SK-N-SH treated with all-trans-retinoic acid at 6 μM for 48 hours (cell line): ENCODE results near the gene ARPC1B.

Source experiments
- ATAC-seq: fragments of 200-7000 bp; cut with Tn5 transposase; 3 replicates; pipeline ENCODE4 v1.9.1; 2020; ENCODE audit warnings: mild to moderate bottlenecking, moderate library complexity
- ARNTL ChIP-seq: fragments of 450-650 bp; formaldehyde crosslinking; IDR thresholded peaks from 2 replicates; pipeline ENCODE4 v1.5.0; 2020; ENCODE audit warnings: low read depth, mild to moderate bottlenecking, moderate library complexity, borderline replicate concordance
- BACH2 ChIP-seq: fragments of 250-450 bp; sonication (Bioruptor Pico); IDR thresholded peaks from 2 replicates; pipeline ENCODE4 v1.9.0; 2021; ENCODE audit warnings: mild to moderate bottlenecking, borderline replicate concordance
- CREB5 ChIP-seq: fragments of 250-450 bp; sonication (Bioruptor Pico); IDR thresholded peaks from 2 replicates; pipeline ENCODE4 v1.5.1; 2020; ENCODE audit warnings: low read depth, mild to moderate bottlenecking, moderate library complexity
- CSDC2 ChIP-seq: fragments of 250-450 bp; sonication (Bioruptor Pico); IDR thresholded peaks from 2 replicates; pipeline ENCODE4 v1.5.0; 2020; ENCODE audit warnings: mild to moderate bottlenecking, moderate library complexity
- ESRRG ChIP-seq: fragments of 250-450 bp; sonication (Bioruptor Pico); IDR thresholded peaks from 2 replicates; pipeline ENCODE4 v1.6.1; 2021; ENCODE audit warnings: mild to moderate bottlenecking
- GLIS3 ChIP-seq: fragments of 250-450 bp; sonication (Bioruptor Pico); IDR thresholded peaks from 2 replicates; pipeline ENCODE4 v1.5.0; 2020; ENCODE audit warnings: mild to moderate bottlenecking, moderate library complexity
- ISL1 ChIP-seq: fragments of 250-450 bp; sonication (Bioruptor Pico); IDR thresholded peaks from 2 replicates; pipeline ENCODE4 v2.1.2; 2022; ENCODE audit warnings: mild to moderate bottlenecking, moderate library complexity
- PPARA ChIP-seq: fragments of 250-450 bp; sonication (Bioruptor Pico); IDR thresholded peaks from 2 replicates; pipeline ENCODE4 v1.5.0; 2020; ENCODE audit warnings: mild to moderate bottlenecking, borderline replicate concordance
- RARB ChIP-seq: fragments of 250-450 bp; sonication (Bioruptor Pico); IDR thresholded peaks from 2 replicates; pipeline ENCODE4 v1.8.0; 2021; ENCODE audit warnings: mild to moderate bottlenecking, moderate library complexity
- SNAI2 ChIP-seq: fragments of 250-450 bp; sonication (Bioruptor Pico); IDR thresholded peaks from 2 replicates; pipeline ENCODE4 v1.5.0; 2020; ENCODE audit warnings: mild to moderate bottlenecking, moderate library complexity
- TCF4 ChIP-seq: fragments of 250-450 bp; sonication (Bioruptor Pico); IDR thresholded peaks from 2 replicates; pipeline ENCODE4 v1.8.0; 2021; ENCODE audit warnings: mild to moderate bottlenecking, moderate library complexity, borderline replicate concordance
- TOX ChIP-seq: fragments of 250-450 bp; sonication (Bioruptor Pico); IDR thresholded peaks from 2 replicates; pipeline ENCODE4 v1.8.0; 2021; ENCODE audit warnings: mild to moderate bottlenecking, moderate library complexity, borderline replicate concordance
- TSHZ2 ChIP-seq: fragments of 250-450 bp; sonication (Bioruptor Pico); IDR thresholded peaks from 2 replicates; pipeline ENCODE4 v1.5.0; 2020; ENCODE audit warnings: mild to moderate bottlenecking, moderate library complexity
- ZFP3 ChIP-seq: fragments of 250-450 bp; sonication (Bioruptor Pico); IDR thresholded peaks from 2 replicates; pipeline ENCODE4 v1.5.0; 2020; ENCODE audit warnings: mild to moderate bottlenecking, moderate library complexity
- ZFP30 ChIP-seq: fragments of 450-650 bp; formaldehyde crosslinking; IDR thresholded peaks from 2 replicates; pipeline ENCODE4 v1.5.0; 2022; ENCODE audit warnings: mild to moderate bottlenecking, moderate library complexity
- ZNF565 ChIP-seq: fragments of 450-650 bp; formaldehyde crosslinking; conservative IDR thresholded peaks from 2 replicates; pipeline ENCODE4 v1.5.0; 2020; ENCODE audit warnings: low read depth, mild to moderate bottlenecking, moderate library complexity
- ZNF70 ChIP-seq: fragments of 450-650 bp; formaldehyde crosslinking; IDR thresholded peaks from 2 replicates; pipeline ENCODE4 v1.5.0; 2020; ENCODE audit warnings: mild to moderate bottlenecking, moderate library complexity
- ZNF8 ChIP-seq: fragments of 450-650 bp; formaldehyde crosslinking; IDR thresholded peaks from 2 replicates; pipeline ENCODE4 v1.5.0; 2020; ENCODE audit warnings: mild to moderate bottlenecking, moderate library complexity
- TF ChIP-seq, protein P1 (sequence below): fragments of 250-450 bp; sonication (Bioruptor Pico); IDR thresholded peaks from 2 replicates; pipeline ENCODE4 v1.8.0; 2021; ENCODE audit warnings: low read depth, mild to moderate bottlenecking, moderate library complexity, borderline replicate concordance
- TF ChIP-seq, protein P2 (sequence below): fragments of 250-450 bp; sonication (Bioruptor Pico); IDR thresholded peaks from 2 replicates; pipeline ENCODE4 v1.8.0; 2020; ENCODE audit warnings: mild to moderate bottlenecking, moderate library complexity, borderline replicate concordance
- TF ChIP-seq, protein P3 (sequence below): fragments of 250-450 bp; sonication (Bioruptor Pico); IDR thresholded peaks from 2 replicates; pipeline ENCODE4 v1.5.1; 2021; ENCODE audit warnings: mild to moderate bottlenecking, moderate library complexity

ARPC1B gene

GRCh38 chr7:99380032-99380822, 5.7 kb downstream of the ARPC1B start:
- TF ChIP-seq ARNTL (CRISPR knock-in tag) (no peak), PPARA (CRISPR knock-in tag) (no peak), BACH2 (CRISPR knock-in tag) (no peak), SNAI2 (CRISPR knock-in tag) (no peak), ZFP30 (no peak), ZFP3 (CRISPR knock-in tag) (no peak), ZNF70 (CRISPR knock-in tag) (no peak), TCF4 (CRISPR knock-in tag) (no peak), GLIS3 (CRISPR knock-in tag) (no peak), ZNF565 (no peak), RARB (no peak), CSDC2 (CRISPR knock-in tag) (no peak)
- no peak for ATAC-seq

- no peak; the same call in 2 of the 3 replicates for ATAC-seq
- TF ChIP-seq ARNTL (CRISPR knock-in tag) (no peak), TSHZ2 (CRISPR knock-in tag) (no peak), ISL1 (no peak), BACH2 (CRISPR knock-in tag) (no peak), TCF4 (CRISPR knock-in tag) (no peak), CREB5 (CRISPR knock-in tag) (no peak), ESRRG (no peak), ZNF70 (CRISPR knock-in tag) (no peak), ZFP3 (CRISPR knock-in tag) (no peak)
- TF ChIP-seq, protein P1, sequence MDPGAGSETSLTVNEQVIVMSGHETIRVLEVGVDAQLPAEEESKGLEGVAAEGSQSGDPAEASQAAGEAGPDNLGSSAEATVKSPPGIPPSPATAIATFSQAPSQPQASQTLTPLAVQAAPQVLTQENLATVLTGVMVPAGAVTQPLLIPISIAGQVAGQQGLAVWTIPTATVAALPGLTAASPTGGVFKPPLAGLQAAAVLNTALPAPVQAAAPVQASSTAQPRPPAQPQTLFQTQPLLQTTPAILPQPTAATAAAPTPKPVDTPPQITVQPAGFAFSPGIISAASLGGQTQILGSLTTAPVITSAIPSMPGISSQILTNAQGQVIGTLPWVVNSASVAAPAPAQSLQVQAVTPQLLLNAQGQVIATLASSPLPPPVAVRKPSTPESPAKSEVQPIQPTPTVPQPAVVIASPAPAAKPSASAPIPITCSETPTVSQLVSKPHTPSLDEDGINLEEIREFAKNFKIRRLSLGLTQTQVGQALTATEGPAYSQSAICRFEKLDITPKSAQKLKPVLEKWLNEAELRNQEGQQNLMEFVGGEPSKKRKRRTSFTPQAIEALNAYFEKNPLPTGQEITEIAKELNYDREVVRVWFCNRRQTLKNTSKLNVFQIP = no peak
Observed at GRCh38 chr7:99380823-99381663, 6.5 kb downstream of the ARPC1B start.

DNA sequence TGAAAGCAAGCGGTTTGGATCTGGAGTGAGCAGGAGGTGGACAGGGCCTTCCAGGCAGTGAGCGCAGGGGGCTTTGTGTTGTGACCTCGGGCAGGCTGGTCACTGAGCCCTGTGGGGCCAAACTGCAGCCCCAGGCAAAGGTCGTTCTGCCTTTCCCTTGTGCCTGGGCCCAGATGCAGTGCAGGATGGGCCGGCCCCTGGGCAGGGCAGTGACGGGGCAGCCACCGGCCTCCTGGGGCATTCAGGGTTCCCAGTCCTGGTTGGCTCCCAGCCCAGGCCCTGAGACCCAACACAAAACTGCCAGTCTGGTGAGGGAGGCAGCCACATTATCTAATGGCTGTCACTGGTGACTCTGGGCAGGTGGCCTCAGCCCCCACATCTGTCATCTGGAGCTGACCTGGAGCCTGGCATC, 7.1 kb downstream of the ARPC1B start:
- no peak; the same call in 2 of the 3 replicates for ATAC-seq
- TF ChIP-seq CSDC2 (CRISPR knock-in tag) = no peak
- no peak for TF ChIP-seq CREB5 (CRISPR knock-in tag)
- TF ChIP-seq, protein P2, sequence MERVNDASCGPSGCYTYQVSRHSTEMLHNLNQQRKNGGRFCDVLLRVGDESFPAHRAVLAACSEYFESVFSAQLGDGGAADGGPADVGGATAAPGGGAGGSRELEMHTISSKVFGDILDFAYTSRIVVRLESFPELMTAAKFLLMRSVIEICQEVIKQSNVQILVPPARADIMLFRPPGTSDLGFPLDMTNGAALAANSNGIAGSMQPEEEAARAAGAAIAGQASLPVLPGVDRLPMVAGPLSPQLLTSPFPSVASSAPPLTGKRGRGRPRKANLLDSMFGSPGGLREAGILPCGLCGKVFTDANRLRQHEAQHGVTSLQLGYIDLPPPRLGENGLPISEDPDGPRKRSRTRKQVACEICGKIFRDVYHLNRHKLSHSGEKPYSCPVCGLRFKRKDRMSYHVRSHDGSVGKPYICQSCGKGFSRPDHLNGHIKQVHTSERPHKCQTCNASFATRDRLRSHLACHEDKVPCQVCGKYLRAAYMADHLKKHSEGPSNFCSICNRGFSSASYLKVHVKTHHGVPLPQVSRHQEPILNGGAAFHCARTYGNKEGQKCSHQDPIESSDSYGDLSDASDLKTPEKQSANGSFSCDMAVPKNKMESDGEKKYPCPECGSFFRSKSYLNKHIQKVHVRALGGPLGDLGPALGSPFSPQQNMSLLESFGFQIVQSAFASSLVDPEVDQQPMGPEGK (CRISPR knock-in tag) = no peak
- TF ChIP-seq RARB = no peak
- no peak for TF ChIP-seq TOX
- TF ChIP-seq ISL1 = no peak
- no peak for TF ChIP-seq ZNF8 (CRISPR knock-in tag)
- TF ChIP-seq TSHZ2 (CRISPR knock-in tag) = no peak
- no peak for TF ChIP-seq ESRRG
- TF ChIP-seq, protein P3, sequence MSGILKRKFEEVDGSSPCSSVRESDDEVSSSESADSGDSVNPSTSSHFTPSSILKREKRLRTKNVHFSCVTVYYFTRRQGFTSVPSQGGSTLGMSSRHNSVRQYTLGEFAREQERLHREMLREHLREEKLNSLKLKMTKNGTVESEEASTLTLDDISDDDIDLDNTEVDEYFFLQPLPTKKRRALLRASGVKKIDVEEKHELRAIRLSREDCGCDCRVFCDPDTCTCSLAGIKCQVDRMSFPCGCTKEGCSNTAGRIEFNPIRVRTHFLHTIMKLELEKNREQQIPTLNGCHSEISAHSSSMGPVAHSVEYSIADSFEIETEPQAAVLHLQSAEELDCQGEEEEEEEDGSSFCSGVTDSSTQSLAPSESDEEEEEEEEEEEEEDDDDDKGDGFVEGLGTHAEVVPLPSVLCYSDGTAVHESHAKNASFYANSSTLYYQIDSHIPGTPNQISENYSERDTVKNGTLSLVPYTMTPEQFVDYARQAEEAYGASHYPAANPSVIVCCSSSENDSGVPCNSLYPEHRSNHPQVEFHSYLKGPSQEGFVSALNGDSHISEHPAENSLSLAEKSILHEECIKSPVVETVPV (CRISPR knock-in tag) = no peak
